NT2/D1 (cell line): ENCODE data around the gene ORMDL3.

Experiments used
- SUZ12 ChIP-seq: IDR thresholded peaks from 2 replicates; pipeline ENCODE4 v1.6.1; 2011; ENCODE audit not compliant: insufficient read length, insufficient read depth; ENCODE audit errors: extremely low read depth
- YY1 ChIP-seq: IDR thresholded peaks from 2 replicates; pipeline ENCODE4 v1.6.1; 2011; ENCODE audit not compliant: insufficient read length, insufficient read depth
- ZNF274 ChIP-seq: IDR thresholded peaks from 2 replicates; pipeline ENCODE4 v1.6.1; 2011; ENCODE audit warnings: mild to moderate bottlenecking, low read depth, low read length

DNA sequence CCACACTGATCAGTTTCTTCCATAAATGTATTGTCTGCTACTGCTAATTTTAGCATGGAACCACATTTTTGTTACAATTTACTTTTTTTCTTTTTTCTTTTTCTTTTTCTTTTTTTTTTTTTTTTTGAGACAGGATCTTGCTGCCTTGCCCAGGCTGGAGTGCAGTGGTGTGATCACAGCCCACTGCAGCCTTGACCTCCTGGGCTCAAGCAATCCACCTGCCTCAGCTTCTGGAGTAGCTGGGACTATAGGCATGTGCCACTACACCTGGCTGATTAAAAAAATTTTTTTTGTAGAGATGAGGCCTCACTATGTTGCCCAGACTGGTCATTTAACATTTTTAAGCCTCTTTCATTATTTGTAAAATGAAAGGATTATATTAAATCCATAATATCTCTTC is 40.3 kb downstream of the ORMDL3 start:
- TF ChIP-seq SUZ12 = no peak
- TF ChIP-seq ZNF274 = no peak
- TF ChIP-seq YY1 = no peak
